Stimulated activated naive CD8-positive, alpha-beta T cell treated with anti-CD3 and anti-CD28 coated beads, Interleukin-15, amount 100 ng/mL, for 72 hours (primary cell): Measurements from ENCODE around the gene EFNA5.
A peak's percentile ranks its signal among the peaks of the same experiment; 100 is the strongest.

Experiments
- ATAC-seq: fragments of 150-1000 bp; cut with Tn5 transposase; 2 replicates; pipeline ENCODE4 v1.10.0; 2021; ENCODE audit warnings: mild to moderate bottlenecking, moderate library complexity
- DNase-seq, 2 donors: peaks; one replicate each; pipeline ENCODE4 v3.0.0; 2021 to 2022
- H3K27ac Mint-ChIP-seq, 2 donors: one replicate each; pipeline ENCODE4 v1.8.0; 2022; ENCODE audit warnings: mild to moderate bottlenecking in 2 of 2, mixed read lengths in 2 of 2, moderate library complexity in 2 of 2
- H3K27me3 Mint-ChIP-seq: one replicate; pipeline ENCODE4 v1.8.0; 2022; ENCODE audit warnings: mixed read lengths
- H3K4me1 Mint-ChIP-seq: one replicate; pipeline ENCODE4 v1.8.0; 2022; ENCODE audit warnings: mild to moderate bottlenecking, mixed read lengths
- H3K4me3 Mint-ChIP-seq, 2 donors: one replicate each; pipeline ENCODE4 v1.8.0; 2022; ENCODE audit warnings: mild to moderate bottlenecking in 2 of 2, mixed read lengths in 2 of 2, moderate library complexity in 1 of 2
- H3K9me3 Mint-ChIP-seq, 2 donors: one replicate each; pipeline ENCODE4 v1.8.0; 2022; ENCODE audit warnings: mixed read lengths in 2 of 2

The EFNA5 gene

GRCh38 chr5:107680799-107681198, 10.1 kb upstream of the EFNA5 start:
- Mint-ChIP-seq H3K4me1 (no peaks in the 10 kb centered on the region), H3K27ac (no peak overlapping the region), H3K4me3 (no peak overlapping the region), H3K27me3 (peaks cover 52% of the 10 kb centered on the region), H3K9me3 (no peaks in the 10 kb centered on the region)
- DNase-seq (no peak), ATAC-seq (no peak)

- no peaks in the 10 kb centered on the region for H3K4me1 Mint-ChIP-seq
- DNase-seq (no peak), ATAC-seq (no peak)
- H3K4me3 Mint-ChIP-seq: no peak overlapping the region
- H3K9me3 Mint-ChIP-seq: no peaks in the 10 kb centered on the region
- peaks cover 59% of the 10 kb centered on the region for H3K27me3 Mint-ChIP-seq
- no peak overlapping the region for H3K27ac Mint-ChIP-seq
Measured at GRCh38 chr5:107680099-107680498, 9.4 kb upstream of the EFNA5 start.

GRCh38 chr5:107676702-107677101, 6.0 kb upstream of the EFNA5 start:
- H3K9me3 Mint-ChIP-seq: no peaks in the 10 kb centered on the region
- H3K4me3 Mint-ChIP-seq: no peak overlapping the region
- ATAC-seq: no peak
- peaks cover 23% of the 10 kb centered on the region for H3K4me1 Mint-ChIP-seq
- no peak overlapping the region for H3K27ac Mint-ChIP-seq
- no peak for DNase-seq
- peaks cover 69% of the 10 kb centered on the region for H3K27me3 Mint-ChIP-seq

GRCh38 chr5:107675201-107675600, 4.5 kb upstream of the EFNA5 start:
- peaks cover 70% of the 10 kb centered on the region for H3K27me3 Mint-ChIP-seq
- no peak for DNase-seq

GRCh38 chr5:107674655-107675054, 3.9 kb upstream of the EFNA5 start:
- Mint-ChIP-seq H3K4me1 (peaks cover 40% of the 10 kb centered on the region), H3K27me3 (peaks cover 70% of the 10 kb centered on the region), H3K27ac (no peak overlapping the region), H3K4me3 (no peak overlapping the region), H3K9me3 (no peaks in the 10 kb centered on the region)
- no peak for DNase-seq
- no peak for ATAC-seq

More at GRCh38 chr5:107675201-107675600, 4.5 kb upstream of the EFNA5 start:
- peaks cover 38% of the 10 kb centered on the region for H3K4me1 Mint-ChIP-seq
- no peak overlapping the region for H3K4me3 Mint-ChIP-seq
- H3K9me3 Mint-ChIP-seq: no peaks in the 10 kb centered on the region
- H3K27ac Mint-ChIP-seq: no peak overlapping the region
- no peak for ATAC-seq

- H3K4me1 Mint-ChIP-seq: peaks cover 48% of the 10 kb centered on the region
- no peaks in the 10 kb centered on the region for H3K9me3 Mint-ChIP-seq
- ATAC-seq (peak; percentile 73), DNase-seq (peak; percentile 68 to 76)
- no peak overlapping the region for H3K27ac Mint-ChIP-seq
- peak overlapping the region; percentile 73 for H3K4me3 Mint-ChIP-seq
- peaks cover 80% of the 10 kb centered on the region for H3K27me3 Mint-ChIP-seq
Measured at GRCh38 chr5:107673368-107674136, 2.8 kb upstream of the EFNA5 start.

- Mint-ChIP-seq H3K27ac (no peak overlapping the region), H3K4me3 (peak overlapping the region; percentile 73), H3K4me1 (peaks cover 48% of the 10 kb centered on the region), H3K27me3 (peaks cover 85% of the 10 kb centered on the region), H3K9me3 (no peaks in the 10 kb centered on the region)
- peak; percentile 18 for ATAC-seq
- DNase-seq: peak in 1 of 2 donors; percentile 13
Measured at GRCh38 chr5:107673039-107673367, 2.3 kb upstream of the EFNA5 start.

- Mint-ChIP-seq H3K27ac (no peak overlapping the region), H3K4me1 (peaks cover 48% of the 10 kb centered on the region), H3K9me3 (no peaks in the 10 kb centered on the region), H3K4me3 (peak overlapping the region; percentile 82 to 86), H3K27me3 (peaks cover 87% of the 10 kb centered on the region)
- DNase-seq (peak in 1 of 2 donors; percentile 3), ATAC-seq (no peak)
Measured at GRCh38 chr5:107672211-107673038, 1.7 kb upstream of the EFNA5 start.

GRCh38 chr5:107671742-107672210, 1.0 kb upstream of the EFNA5 start:
- DNase-seq: no peak
- H3K4me3 Mint-ChIP-seq: peak overlapping the region; percentile 82 to 86
- H3K4me1 Mint-ChIP-seq: peaks cover 48% of the 10 kb centered on the region
- ATAC-seq: no peak
- H3K9me3 Mint-ChIP-seq: no peaks in the 10 kb centered on the region
- H3K27me3 Mint-ChIP-seq: peaks cover 81% of the 10 kb centered on the region
- H3K27ac Mint-ChIP-seq: no peak overlapping the region

GRCh38 chr5:107670087-107670931, 428 bp downstream of the EFNA5 start:
- no peaks in the 10 kb centered on the region for H3K9me3 Mint-ChIP-seq
- H3K27me3 Mint-ChIP-seq: peaks cover 82% of the 10 kb centered on the region
- peak overlapping the region; percentile 83 to 91 for H3K4me3 Mint-ChIP-seq
- ATAC-seq (peak; percentile 35), DNase-seq (peak; percentile 16 to 24)
- H3K4me1 Mint-ChIP-seq: peaks cover 48% of the 10 kb centered on the region
- H3K27ac Mint-ChIP-seq: peak overlapping the region in 1 of 2 donors; percentile 56

GRCh38 chr5:107669096-107670031, 1.4 kb downstream of the EFNA5 start:
- ATAC-seq (no peak), DNase-seq (peak in 1 of 2 donors; percentile 5)
- Mint-ChIP-seq H3K4me3 (peak overlapping the region; percentile 62 to 91), H3K9me3 (no peaks in the 10 kb centered on the region), H3K27ac (no peak overlapping the region), H3K4me1 (peaks cover 48% of the 10 kb centered on the region), H3K27me3 (peaks cover 79% of the 10 kb centered on the region)

- Mint-ChIP-seq H3K4me1 (peaks cover 42% of the 10 kb centered on the region), H3K27ac (no peak overlapping the region), H3K4me3 (no peak overlapping the region), H3K27me3 (peaks cover 69% of the 10 kb centered on the region), H3K9me3 (no peaks in the 10 kb centered on the region)
- DNase-seq (no peak), ATAC-seq (no peak)
Measured at GRCh38 chr5:107668154-107669095, 2.3 kb downstream of the EFNA5 start.

GRCh38 chr5:107666051-107666655, 4.6 kb downstream of the EFNA5 start:
- no peaks in the 10 kb centered on the region for H3K9me3 Mint-ChIP-seq
- H3K27ac Mint-ChIP-seq: no peak overlapping the region
- no peak overlapping the region for H3K4me3 Mint-ChIP-seq
- ATAC-seq (no peak), DNase-seq (no peak)
- peaks cover 62% of the 10 kb centered on the region for H3K27me3 Mint-ChIP-seq
- peaks cover 19% of the 10 kb centered on the region for H3K4me1 Mint-ChIP-seq
